Stimulated activated CD8-positive, alpha-beta memory T cell treated with anti-CD3 and anti-CD28 coated beads, Interleukin-15, amount 100 ng/mL, for 4 hours (primary cell): ENCODE results near the gene ASB3.
"Not testable (repeated sequence)": the region's sequence is repeated elsewhere in the genome, so short reads cannot be mapped to it uniquely, and the experiment has no call there.

ENCODE experiments used
- DNase-seq, 2 donors: peaks; one replicate each; pipeline ENCODE4 v3.0.0-alpha.2; 2020; ENCODE audit warnings: low read depth in 2 of 2

ASB3 gene

GRCh38 chr2:53740170-53740569, 46.6 kb downstream of the ASB3 start:
- no peak for DNase-seq

GRCh38 chr2:53739032-53739431, 47.7 kb downstream of the ASB3 start:
- no peak for DNase-seq

- no peak for DNase-seq
Observed at GRCh38 chr2:53737091-53737490, 49.7 kb downstream of the ASB3 start.

- DNase-seq = no peak
Observed at GRCh38 chr2:53729143-53729762, 57.5 kb downstream of the ASB3 start.

GRCh38 chr2:53727921-53728320, 58.8 kb downstream of the ASB3 start:
- no peak for DNase-seq

- DNase-seq = no peak
Observed at GRCh38 chr2:53725662-53726061, 61.1 kb downstream of the ASB3 start.

- DNase-seq = no peak
Observed at GRCh38 chr2:53724536-53724935, 62.2 kb downstream of the ASB3 start.

- not testable (repeated sequence) for DNase-seq
Observed at GRCh38 chr2:53720944-53721343, 65.8 kb downstream of the ASB3 start.

- no peak for DNase-seq
Observed at GRCh38 chr2:53715568-53715967, 71.2 kb downstream of the ASB3 start.

- DNase-seq = no peak
Observed at GRCh38 chr2:53711271-53711780, 75.4 kb downstream of the ASB3 start.

- no peak for DNase-seq
Observed at GRCh38 chr2:53708988-53709387, 77.8 kb downstream of the ASB3 start.

- DNase-seq = no peak
Observed at GRCh38 chr2:53701221-53701620, 85.5 kb downstream of the ASB3 start.

GRCh38 chr2:53697686-53698085, 89.1 kb downstream of the ASB3 start:
- no peak for DNase-seq

GRCh38 chr2:53697092-53697491, 89.7 kb downstream of the ASB3 start:
- DNase-seq = no peak

GRCh38 chr2:53695575-53695974, 91.2 kb downstream of the ASB3 start:
- DNase-seq = no peak

GRCh38 chr2:53694096-53694771, 92.5 kb downstream of the ASB3 start:
- DNase-seq = no peak

GRCh38 chr2:53690876-53691275, 95.9 kb downstream of the ASB3 start:
- DNase-seq = no peak

GRCh38 chr2:53672881-53673522, 113.8 kb downstream of the ASB3 start:
- DNase-seq = no peak

GRCh38 chr2:53670331-53670730, 116.4 kb downstream of the ASB3 start:
- no peak for DNase-seq

GRCh38 chr2:53668624-53669026, 118.1 kb downstream of the ASB3 start:
- DNase-seq = no peak

GRCh38 chr2:53667130-53667529, 119.6 kb downstream of the ASB3 start:
- DNase-seq = not testable (repeated sequence)

GRCh38 chr2:53660886-53661285, 125.9 kb downstream of the ASB3 start:
- no peak for DNase-seq

- DNase-seq = not testable (repeated sequence)
Observed at GRCh38 chr2:53658474-53658873, 128.3 kb downstream of the ASB3 start.
